MM.1S (cell line): ENCODE data around the gene DUSP10.

ENCODE experiments used
- DNase-seq: peaks from one replicate; pipeline ENCODE4 v3.0.0-alpha.2; 2015
- H2AFZ ChIP-seq: fragments of 300-600 bp; sonication (generic); 2 replicates; pipeline ENCODE4 v1.6.0; 2016; ENCODE audit warnings: antibody characterized with exemption, low read length
- H3F3A ChIP-seq: fragments of 300-600 bp; sonication (generic); 2 replicates; pipeline ENCODE4 v1.6.1; 2016; ENCODE audit warnings: mild to moderate bottlenecking, antibody characterized with exemption, low read length, moderate library complexity, mixed read lengths; ENCODE audit not compliant: insufficient read depth
- H3K27ac ChIP-seq: fragments of 300-600 bp; sonication (generic); 2 replicates; pipeline ENCODE4 v1.5.1; 2016; ENCODE audit warnings: mild to moderate bottlenecking, low read length
- H3K27me3 ChIP-seq: fragments of 300-600 bp; sonication (generic); replicated peaks from 2 replicates; pipeline ENCODE4 v1.6.0; 2016; ENCODE audit warnings: low read length; ENCODE audit not compliant: insufficient read depth
- H3K36me3 ChIP-seq: fragments of 300-600 bp; sonication (generic); replicated peaks from 2 replicates; pipeline ENCODE4 v1.6.1; 2016; ENCODE audit warnings: mild to moderate bottlenecking, low read length, mixed read lengths; ENCODE audit not compliant: insufficient read depth
- H3K4me1 ChIP-seq: fragments of 300-600 bp; sonication (generic); 2 replicates; pipeline ENCODE4 v1.6.1; 2016; ENCODE audit warnings: low read length, mixed read lengths
- H3K4me2 ChIP-seq: fragments of 300-600 bp; sonication (generic); 2 replicates; pipeline ENCODE4 v1.6.0; 2016; ENCODE audit warnings: low read depth, low read length
- H3K4me3 ChIP-seq: fragments of 300-600 bp; sonication (generic); 2 replicates; pipeline ENCODE4 v1.5.1; 2016; ENCODE audit warnings: low read length, mixed read lengths
- H3K79me2 ChIP-seq: fragments of 300-600 bp; sonication (generic); 2 replicates; pipeline ENCODE4 v1.6.1; 2016; ENCODE audit warnings: mixed run types, low read length, mixed read lengths
- H3K9ac ChIP-seq: fragments of 300-600 bp; sonication (generic); 2 replicates; pipeline ENCODE4 v1.6.1; 2016; ENCODE audit warnings: low read length, mixed read lengths
- H3K9me2 ChIP-seq: fragments of 300-600 bp; sonication (generic); replicated peaks from 2 replicates; pipeline ENCODE4 v1.6.1; 2016; ENCODE audit warnings: mild to moderate bottlenecking, low read length, mixed read lengths; ENCODE audit not compliant: insufficient read depth
- H3K9me3 ChIP-seq: fragments of 300-600 bp; sonication (generic); replicated peaks from 2 replicates; pipeline ENCODE4 v1.6.1; 2016; ENCODE audit warnings: mild to moderate bottlenecking, low read length, mixed read lengths; ENCODE audit not compliant: insufficient read depth
- H4K20me1 ChIP-seq: fragments of 300-600 bp; sonication (generic); 2 replicates; pipeline ENCODE4 v1.6.1; 2016; ENCODE audit warnings: mild to moderate bottlenecking, low read length, moderate library complexity, mixed read lengths; ENCODE audit not compliant: insufficient read depth
- EZH2 ChIP-seq: fragments of 300-600 bp; sonication (generic); optimal IDR thresholded peaks from 2 replicates; pipeline ENCODE3; 2017; ENCODE audit warnings: low read depth, mild to moderate bottlenecking, antibody characterized with exemption, low read length, mixed read lengths
- EZH2phosphoT487 ChIP-seq: fragments of 300-600 bp; sonication (generic); IDR thresholded peaks from 2 replicates; pipeline ENCODE4 v1.6.1; 2018; ENCODE audit warnings: antibody characterized with exemption, low read length
- TF ChIP-seq, protein P1 (sequence below): fragments of 300-600 bp; sonication (generic); IDR thresholded peaks from 2 replicates; pipeline ENCODE4 v1.5.1; 2016; ENCODE audit warnings: antibody characterized with exemption, low read length, mixed read lengths

DUSP10 gene

GRCh38 chr1:221739677-221740025 lies 2.2 kb downstream of the DUSP10 start:
- Histone ChIP-seq H3K4me2 (no peak overlapping the region), H3F3A (peaks cover 14% of the 10 kb centered on the region; the same call in 1 of the 2 replicates), H2AFZ (no peak overlapping the region), H3K36me3 (no peaks in the 10 kb centered on the region), H3K79me2 (no peaks in the 10 kb centered on the region), H4K20me1 (no peaks in the 10 kb centered on the region), H3K27me3 (peaks cover 8% of the 10 kb centered on the region), H3K9ac (no peak overlapping the region), H3K4me3 (no peak overlapping the region), H3K9me2 (no peaks in the 10 kb centered on the region), H3K27ac (no peak overlapping the region), H3K9me3 (no peaks in the 10 kb centered on the region), H3K4me1 (peaks cover 13% of the 10 kb centered on the region)
- TF ChIP-seq EZH2 = no peak
- TF ChIP-seq, protein P1, sequence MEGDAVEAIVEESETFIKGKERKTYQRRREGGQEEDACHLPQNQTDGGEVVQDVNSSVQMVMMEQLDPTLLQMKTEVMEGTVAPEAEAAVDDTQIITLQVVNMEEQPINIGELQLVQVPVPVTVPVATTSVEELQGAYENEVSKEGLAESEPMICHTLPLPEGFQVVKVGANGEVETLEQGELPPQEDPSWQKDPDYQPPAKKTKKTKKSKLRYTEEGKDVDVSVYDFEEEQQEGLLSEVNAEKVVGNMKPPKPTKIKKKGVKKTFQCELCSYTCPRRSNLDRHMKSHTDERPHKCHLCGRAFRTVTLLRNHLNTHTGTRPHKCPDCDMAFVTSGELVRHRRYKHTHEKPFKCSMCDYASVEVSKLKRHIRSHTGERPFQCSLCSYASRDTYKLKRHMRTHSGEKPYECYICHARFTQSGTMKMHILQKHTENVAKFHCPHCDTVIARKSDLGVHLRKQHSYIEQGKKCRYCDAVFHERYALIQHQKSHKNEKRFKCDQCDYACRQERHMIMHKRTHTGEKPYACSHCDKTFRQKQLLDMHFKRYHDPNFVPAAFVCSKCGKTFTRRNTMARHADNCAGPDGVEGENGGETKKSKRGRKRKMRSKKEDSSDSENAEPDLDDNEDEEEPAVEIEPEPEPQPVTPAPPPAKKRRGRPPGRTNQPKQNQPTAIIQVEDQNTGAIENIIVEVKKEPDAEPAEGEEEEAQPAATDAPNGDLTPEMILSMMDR = no peak
- no peak for TF ChIP-seq EZH2phosphoT487
- DNase-seq = no peak

GRCh38 chr1:221739018-221739676 lies 2.7 kb downstream of the DUSP10 start:
- Histone ChIP-seq H3K9me2 (no peaks in the 10 kb centered on the region), H3K9me3 (no peaks in the 10 kb centered on the region), H3K4me3 (no peak overlapping the region), H3K4me2 (no peak overlapping the region), H3K27me3 (peaks cover 5% of the 10 kb centered on the region; the same call in 1 of the 2 replicates), H4K20me1 (no peaks in the 10 kb centered on the region), H3F3A (peaks cover 14% of the 10 kb centered on the region; the same call in 1 of the 2 replicates), H2AFZ (no peak overlapping the region), H3K79me2 (no peaks in the 10 kb centered on the region), H3K27ac (no peak overlapping the region), H3K4me1 (peaks cover 13% of the 10 kb centered on the region), H3K36me3 (no peaks in the 10 kb centered on the region), H3K9ac (no peak overlapping the region)
- DNase-seq = no peak
- TF ChIP-seq, protein P1 = no peak
- TF ChIP-seq EZH2phosphoT487 (no peak), EZH2 (no peak)

GRCh38 chr1:221736714-221737113 lies 5.2 kb downstream of the DUSP10 start:
- Histone ChIP-seq H3K4me3 (no peak overlapping the region), H3K9me3 (no peaks in the 10 kb centered on the region), H3F3A (peaks cover 4% of the 10 kb centered on the region; the same call in 1 of the 2 replicates), H3K27me3 (no peaks in the 10 kb centered on the region), H3K9me2 (no peaks in the 10 kb centered on the region), H3K4me2 (no peak overlapping the region), H3K4me1 (peaks cover 8% of the 10 kb centered on the region), H3K79me2 (no peaks in the 10 kb centered on the region), H3K9ac (no peak overlapping the region), H4K20me1 (no peaks in the 10 kb centered on the region), H2AFZ (no peak overlapping the region), H3K27ac (no peak overlapping the region), H3K36me3 (no peaks in the 10 kb centered on the region)
- no peak for DNase-seq
- TF ChIP-seq EZH2 (no peak), EZH2phosphoT487 (no peak)
- TF ChIP-seq, protein P1 = no peak
